HepG2 (cell line): ENCODE results near the gene SURF1. TPM values are rescaled to one million over a fixed set of nuclear protein-coding genes. Genes with fewer than 3 reads are reported as not detected.

Experiments
- ATAC-seq: fragments of 200-7000 bp; cut with Tn5 transposase; 3 replicates; pipeline ENCODE4 v1.9.1; 2020; ENCODE audit warnings: mild to moderate bottlenecking, moderate library complexity
- BruUV-seq: library from RNA; stranded (reverse); fragments of 400-500 nt; replicated peaks from 2 replicates; lab custom pipeline; 2021; lab: Mats Ljungman, UMichigan
- CTCF ChIA-PET: fragments of 300-600 bp; formaldehyde crosslinking; extraction: SDS; loops from one replicate; lab custom pipeline; 2021; ENCODE audit warnings: low total read pairs, inconsistent platforms, low intra/inter-chr PET ratio; lab: Yijun Ruan, JAX
- POLR2A ChIA-PET: fragments of 350-600 bp; sonication (Branson Sonifier 250); formaldehyde crosslinking; loops from one replicate; lab custom pipeline; 2020; ENCODE audit warnings: antibody characterized with exemption, inconsistent platforms; lab: Yijun Ruan, JAX
- DNase-seq: peaks from one replicate; pipeline ENCODE4 v3.0.0-alpha.2; 2015; ENCODE audit warnings: low spot score
- FAIRE-seq: peaks from 3 replicates; lab custom pipeline; 2011; peaks lifted over from hg19 to GRCh38; lab: Jason Lieb, UNC
- H2AFZ ChIP-seq: one replicate; pipeline ENCODE4 v1.6.1; 2011; ENCODE audit warnings: low read length, inconsistent platforms
- H3K27ac ChIP-seq: fragments of 300-600 bp; 3 replicates; pipeline ENCODE4 v1.8.0; 2011; ENCODE audit warnings: mixed run types, mild to moderate bottlenecking, mixed read lengths, low read length, inconsistent platforms; ENCODE audit not compliant: insufficient read depth; ENCODE audit errors: extremely low read length
- H3K27me3 ChIP-seq, 2 experiments: fragments of 200-600 bp in 1 of 2; 2 replicates in 1 of 2; 3 replicates in 1 of 2; pipeline versions ENCODE4 v1.6.0 to v1.8.0; 2011; ENCODE audit warnings: low read length in 2 of 2, mild to moderate bottlenecking in 2 of 2, moderate library complexity in 2 of 2, inconsistent platforms in 1 of 2; ENCODE audit not compliant: insufficient read depth in 2 of 2, control insufficient read depth in 1 of 2
- H3K36me3 ChIP-seq, 2 experiments: fragments of 200-600 bp in 1 of 2; replicated peaks in 1 of 2; 2 replicates in 1 of 2; 3 replicates in 1 of 2; pipeline versions ENCODE4 v1.5.1 to v1.8.0; 2011; ENCODE audit warnings: low read length in 2 of 2, inconsistent platforms in 1 of 2; ENCODE audit not compliant: insufficient read depth in 2 of 2, control insufficient read depth in 1 of 2
- H3K4me1 ChIP-seq: 2 replicates; pipeline ENCODE4 v1.5.1; 2012; ENCODE audit warnings: low read length, inconsistent platforms; ENCODE audit not compliant: insufficient read depth
- H3K4me2 ChIP-seq: 2 replicates; pipeline ENCODE4 v1.6.0; 2011; ENCODE audit warnings: low read depth, low read length, inconsistent platforms
- H3K4me3 ChIP-seq, 3 experiments: fragments of 200-600 bp in 1 of 3; sonication (generic), shearing (Covaris generic) in 1 of 3; replicated peaks in 1 of 3; 2 replicates each; pipeline ENCODE4 v1.5.1; 2011 to 2016; ENCODE audit warnings: low read length in 3 of 3, inconsistent platforms in 2 of 3, low read depth in 2 of 3, mild to moderate bottlenecking in 2 of 3, control low read depth in 1 of 3, mixed read lengths in 1 of 3; ENCODE audit not compliant: insufficient read depth in 1 of 3
- H3K79me2 ChIP-seq: one replicate; pipeline ENCODE4 v1.6.1; 2011; ENCODE audit warnings: low read length, inconsistent platforms; ENCODE audit not compliant: insufficient read depth
- H3K9ac ChIP-seq: 2 replicates; pipeline ENCODE4 v1.6.0; 2011; ENCODE audit warnings: mild to moderate bottlenecking, low read depth, low read length, inconsistent platforms; ENCODE audit not compliant: insufficient read depth
- H3K9me3 ChIP-seq: 2 replicates; pipeline ENCODE4 v1.5.1; 2012; ENCODE audit warnings: mild to moderate bottlenecking, low read length
- H4K20me1 ChIP-seq: 2 replicates; pipeline ENCODE4 v1.6.0; 2011; ENCODE audit warnings: inconsistent platforms, mild to moderate bottlenecking, low read length, moderate library complexity; ENCODE audit not compliant: insufficient read depth
- AKNA ChIP-seq: sonication (generic); formaldehyde crosslinking; IDR thresholded peaks from 2 replicates; pipeline ENCODE4 v1.4.0; 2020; ENCODE audit warnings: missing genetic modification reagents, borderline replicate concordance
- CEBPB ChIP-seq: IDR thresholded peaks from 2 replicates; pipeline ENCODE4 v1.6.1; 2011; ENCODE audit warnings: low read depth, low read length, improper control_type of control experiment, borderline replicate concordance
- DPF2 ChIP-seq: sonication (generic); formaldehyde crosslinking; IDR thresholded peaks from 2 replicates; pipeline ENCODE4 v1.4.0; 2020; ENCODE audit warnings: mild to moderate bottlenecking, low read depth, missing genetic modification reagents, borderline replicate concordance
- FOXA3 ChIP-seq: IDR thresholded peaks from 2 replicates; pipeline ENCODE4 v1.6.1; 2016; ENCODE audit warnings: missing genetic modification reagents, missing compliant biosample characterization
- HDAC1 ChIP-seq: sonication (generic); formaldehyde crosslinking; IDR thresholded peaks from 2 replicates; pipeline ENCODE4 v1.5.1; 2020; ENCODE audit warnings: mild to moderate bottlenecking, missing genetic modification reagents
- MAZ ChIP-seq, 2 experiments: sonication (generic) in 1 of 2; formaldehyde crosslinking in 1 of 2; IDR thresholded peaks; 2 replicates each; pipeline versions ENCODE4 v1.5.0 to v1.6.1; 2012 to 2020; ENCODE audit warnings: low read depth in 2 of 2, mild to moderate bottlenecking in 2 of 2, borderline replicate concordance in 1 of 2, improper control_type of control experiment in 1 of 2, low read length in 1 of 2, missing genetic modification reagents in 1 of 2, moderate library complexity in 1 of 2
- MBD4 ChIP-seq: IDR thresholded peaks from 2 replicates; pipeline ENCODE4 v1.6.1; 2012; ENCODE audit warnings: low read length, inconsistent platforms, borderline replicate concordance
- NR3C1 ChIP-seq: sonication (generic); formaldehyde crosslinking; IDR thresholded peaks from 2 replicates; pipeline ENCODE4 v1.4.0; 2020; ENCODE audit warnings: missing genetic modification reagents
- POLR2A ChIP-seq, 2 experiments: IDR thresholded peaks; 2 replicates each; pipeline ENCODE4 v1.6.1; 2011; ENCODE audit warnings: low read depth in 2 of 2, low read length in 2 of 2, mild to moderate bottlenecking in 1 of 2, moderate library complexity in 1 of 2; ENCODE audit not compliant: insufficient read depth in 1 of 2
- ZBTB38 ChIP-seq: sonication (generic); formaldehyde crosslinking; IDR thresholded peaks from 2 replicates; pipeline ENCODE4 v1.5.1; 2020; ENCODE audit warnings: mild to moderate bottlenecking, missing genetic modification reagents
- ZFX ChIP-seq: sonication (generic); formaldehyde crosslinking; IDR thresholded peaks from 2 replicates; pipeline ENCODE4 v1.4.0; 2020; ENCODE audit warnings: mild to moderate bottlenecking, low read depth, missing genetic modification reagents, moderate library complexity
- ZNF331 ChIP-seq: sonication (generic); formaldehyde crosslinking; IDR thresholded peaks from 2 replicates; pipeline ENCODE4 v1.4.0; 2020; ENCODE audit warnings: missing genetic modification reagents
- ZNF629 ChIP-seq: sonication (generic); formaldehyde crosslinking; conservative IDR thresholded peaks from 2 replicates; pipeline ENCODE4 v1.5.0; 2020; ENCODE audit warnings: missing genetic modification reagents
- ZNF652 ChIP-seq: IDR thresholded peaks from 2 replicates; pipeline ENCODE4 v1.6.1; 2016; ENCODE audit warnings: low read depth, borderline replicate concordance
- WGBS: methylation state at CpG from one replicate; pipeline ENCODE4 v1.1.6; 2017; ENCODE audit warnings: low lambda C conversion rate; 5-methylcytosine and 5-hydroxymethylcytosine counted together
- in situ Hi-C: cut with HindIII; loops from 2 replicates; pipeline ENCODE4 v1.10.0; 2017; ENCODE audit warnings: low pct_unique_long_range_greater_than_20kb; ENCODE audit not compliant: extremely low pct_ligation_motif_present
- intact Hi-C: fragments of 100-400 bp; cut with micrococcal nuclease; formaldehyde crosslinking; loops from one replicate; pipeline ENCODE4 v1.10.0; 2022; ENCODE audit not compliant: unreplicated experiment
- polyA plus RNA-seq, 8 experiments: library from polyadenylated mRNA; depleted of rRNA in 3 of 8; stranded (reverse) in 7 of 8; unstranded in 1 of 8; fragments of >200 nt; fragmentation: Illumina TruSeq in 4 of 8; extraction: Trizol in 4 of 8; gene quantifications; 2 replicates each; pipeline versions ENCODE4 v1.2.1 to v1.2.3, GENCODE V29; 2011 to 2016; ENCODE audit warnings: low read depth in 4 of 8, missing spikeins in 1 of 8, mixed read lengths in 1 of 8; ENCODE audit not compliant: insufficient read depth in 1 of 8
- total RNA-seq, 5 experiments: library from RNA; depleted of rRNA; stranded (reverse); fragments of >200 nt; fragmentation: Illumina TruSeq; extraction: Trizol; gene quantifications; 2 replicates each; pipeline ENCODE4 v1.2.3, GENCODE V29; 2016; ENCODE audit warnings: low read depth in 1 of 5

Gene SURF1
- total and polyA plus RNA-seq, 2 of the 13 experiments (the other 11 are each of a cell fraction or from before 2014, with no cell fraction given), result 17.8 to 40.7 TPM

GRCh38 chr9:133374612-133375115 is 18.4 kb upstream of the SURF1 start:
- peaks cover 55% of the 10 kb centered on the region for H4K20me1 ChIP-seq
- DNase-seq (no peak), FAIRE-seq (peak; percentile 64), ATAC-seq (no peak)
- 5% methylated on average over 12 of the region's 12 CpGs for WGBS
- POLR2A ChIA-PET, result interaction anchor here (0.6 to 2.0 kb wide), 11 partner anchors 8 to 650 kb away, joined by 3 to 13 read pairs (median 4); partner anchors contain the start of genes BRD3OS, CACFD1, MED22 and RPL7A
- intact Hi-C loops (no loop called here), in situ Hi-C loops (no loop called here)
- CTCF ChIA-PET, result no interaction called here
- no peak overlapping the region for H2AFZ ChIP-seq
- peaks cover 58% of the 10 kb centered on the region for H3K79me2 ChIP-seq
- peak overlapping the region; percentile 66 to 86 (median 76) for H3K4me3 ChIP-seq
- H3K27me3 ChIP-seq, result no peaks in the 10 kb centered on the region
- peaks cover 9 to 37% of the 10 kb centered on the region in 2 experiments; a peak in 4 of 5 replicates for H3K36me3 ChIP-seq
- no peaks in the 10 kb centered on the region for H3K9me3 ChIP-seq
- H3K4me2 ChIP-seq, result peak overlapping the region; percentile 73
- peak overlapping the region; percentile 99 for H3K9ac ChIP-seq
- peaks cover 79% of the 10 kb centered on the region for H3K4me1 ChIP-seq
- 0 out of 2 replicates have a peak, but pooled peaks have one; percentile 3 for TF ChIP-seq FOXA3 (CRISPR knock-in tag)
- no peak for TF ChIP-seq ZNF629
- no peak for TF ChIP-seq DPF2 (CRISPR knock-in tag)
- TF ChIP-seq ZNF652 (CRISPR knock-in tag), result 0 out of 2 replicates have a peak, but pooled peaks have one; percentile 3
- peak; percentile 63 for TF ChIP-seq CEBPB
- TF ChIP-seq MBD4, result 0 out of 2 replicates have a peak, but pooled peaks have one; percentile 46
- 0 out of 2 replicates have a peak, but pooled peaks have one; percentile 1 for TF ChIP-seq ZNF331 (CRISPR knock-in tag)
- TSS peak; percentile 62 for BruUV-seq
- peak overlapping the region; percentile 97 for H3K27ac ChIP-seq

GRCh38 chr9:133372144-133372543 is 15.9 kb upstream of the SURF1 start:
- 82% methylated on average over 2 of the region's 7 CpGs for WGBS
- no TSS peak for BruUV-seq
- no peak for ATAC-seq
- no peaks in the 10 kb centered on the region for H3K27me3 ChIP-seq
- H3K9me3 ChIP-seq, result no peaks in the 10 kb centered on the region
- no peak for FAIRE-seq
- H3K36me3 ChIP-seq, result peaks cover 11 to 62% of the 10 kb centered on the region in 2 experiments
- peaks cover 68% of the 10 kb centered on the region for H3K4me1 ChIP-seq
- no peak overlapping the region for H3K27ac ChIP-seq
- ChIA-PET CTCF (no interaction called here), POLR2A (interaction anchor here (1.1 to 1.8 kb wide), 5 partner anchors 9 to 24 kb away, joined by 3 to 7 read pairs (median 3); partner anchors contain the start of genes MED22 and RPL7A)
- H3K4me2 ChIP-seq, result peak overlapping the region; percentile 30
- peak overlapping the region; percentile 13; the same call in 1 of the 2 replicates for H3K9ac ChIP-seq
- peaks cover 84% of the 10 kb centered on the region for H3K79me2 ChIP-seq
- intact Hi-C loops (no loop called here), in situ Hi-C loops (no loop called here)
- peaks cover 80% of the 10 kb centered on the region for H4K20me1 ChIP-seq
- H2AFZ ChIP-seq, result no peak overlapping the region
- H3K4me3 ChIP-seq, result no peak overlapping the region
- DNase-seq, result no peak
- TF ChIP-seq HDAC1 (CRISPR knock-in tag) (no peak), NR3C1 (CRISPR knock-in tag) (no peak), MAZ (IDR thresholded peaks at IDR 0.05; ENCODE audit: borderline replicate concordance, low read depth, low read length) (no peak), MAZ (CRISPR knock-in tag; IDR thresholded peaks at IDR 0.05; ENCODE audit: low read depth) (no peak), ZFX (CRISPR knock-in tag) (no peak), AKNA (CRISPR knock-in tag) (no peak), POLR2A (IDR thresholded peaks at IDR 0.05; ENCODE audit: insufficient read depth in 1 of 2, low read depth in 2 of 2, low read length in 2 of 2) (no peak), ZBTB38 (CRISPR knock-in tag) (no peak)
